ENCODE measurements around the gene ATMIN.

Gene ATMIN

DNA sequence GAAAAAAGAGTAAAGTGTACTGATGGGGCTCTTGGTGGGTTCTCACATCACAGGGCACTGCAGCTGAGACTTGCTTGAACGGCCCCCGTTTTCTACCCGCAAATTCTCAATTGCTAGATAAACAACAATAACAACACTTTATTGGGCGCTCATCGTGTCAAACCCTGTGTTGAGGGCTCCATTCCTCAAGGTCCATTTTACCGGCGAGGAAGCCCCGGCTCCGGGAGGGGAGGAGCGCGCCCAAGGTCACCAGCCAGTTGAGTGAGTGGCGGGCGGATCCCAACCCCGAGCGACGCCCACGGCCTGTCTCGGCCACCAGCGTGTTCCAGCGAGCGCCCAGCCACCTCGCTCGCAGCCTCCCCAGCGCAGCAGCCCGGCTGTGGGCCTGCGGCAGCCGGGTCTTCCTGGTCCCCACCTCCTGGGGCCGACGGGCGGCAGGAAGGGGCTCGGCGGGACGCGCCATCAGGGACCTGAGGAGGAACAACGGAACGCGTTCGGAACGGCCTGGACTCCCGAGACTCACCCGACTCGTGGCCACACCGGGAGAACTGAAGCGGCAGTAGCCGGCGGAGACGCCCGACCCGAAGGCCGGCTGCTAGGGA, 29.3 kb upstream of the ATMIN start:
- no peaks in the 10 kb centered on the region for H3K27me3 ChIP-seq (ENCODE audit: insufficient read depth, low read length)
- peaks cover 90% of the 10 kb centered on the region for H3K79me2 ChIP-seq (ENCODE audit: control insufficient read depth, insufficient read depth, low read length, unreplicated experiment)
- H3K4me1 ChIP-seq (ENCODE audit: control insufficient read depth, insufficient read depth, low read length, unreplicated experiment): peaks cover 26% of the 10 kb centered on the region
- peak overlapping the region; percentile 88 for H3K27ac ChIP-seq (ENCODE audit: low read depth, low read length)
- peaks cover 10% of the 10 kb centered on the region; the same call in 1 of the 2 replicates for H3K36me3 ChIP-seq (ENCODE audit: insufficient read depth, low read length)
- peak overlapping the region; percentile 91 for H3K4me3 ChIP-seq (ENCODE audit: low read depth, low read length)
- peak overlapping the region; percentile 40 for H2AFZ ChIP-seq (ENCODE audit: low read length, unreplicated experiment)

DNA sequence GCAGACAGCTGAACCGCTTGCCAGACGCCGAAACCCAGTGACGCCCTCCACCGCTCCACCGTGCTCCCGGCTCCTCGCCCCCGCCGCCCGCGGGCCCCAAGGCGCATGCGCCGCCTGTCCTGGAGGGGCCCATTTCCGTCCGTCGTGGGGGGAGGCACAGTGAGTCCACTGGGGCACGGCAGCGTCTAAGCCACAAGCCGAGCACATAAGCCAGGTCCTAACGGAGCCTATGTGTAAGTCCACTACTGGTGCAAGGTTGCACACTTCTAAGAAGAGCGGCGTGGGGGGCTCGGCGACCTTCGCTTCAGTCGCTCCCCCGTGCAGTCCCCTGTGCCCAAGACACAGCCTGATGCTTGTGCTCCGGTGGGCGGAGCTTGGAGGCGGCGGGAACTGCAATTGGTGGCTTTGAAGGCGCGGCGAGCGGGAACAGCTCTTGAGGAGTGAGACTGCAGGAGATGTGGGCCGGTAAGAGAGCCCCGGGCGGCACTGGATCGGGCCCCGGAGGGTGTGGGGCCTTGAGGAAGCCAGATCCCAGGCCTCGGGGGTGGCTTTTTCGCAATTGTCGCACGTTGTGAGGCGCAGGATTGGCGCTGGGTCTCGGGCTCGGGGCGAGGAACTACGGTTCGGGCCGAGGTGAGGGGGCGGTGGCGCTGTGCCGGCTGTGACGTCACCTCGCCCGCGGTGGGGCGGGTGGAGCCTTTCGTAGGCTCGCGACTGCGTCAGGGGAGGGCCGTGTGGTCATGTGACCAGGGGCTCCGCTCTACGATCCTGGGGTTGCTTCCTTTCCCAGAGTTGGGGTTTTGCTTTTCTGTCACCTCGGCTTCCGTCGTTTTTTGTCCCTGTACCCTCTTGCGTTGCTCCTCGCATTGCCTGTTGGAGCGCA, 28.6 kb upstream of the ATMIN start, which contains the start of the genes CENPN and CMC2:
TSS of gene CENPN (plus strand) at position 402 of the 883 bp plus-strand sequence. CDS start 4,726 bp downstream, outside the sequence.
TSS of gene CMC2 (minus strand) at position 73 of the 883 bp plus-strand sequence. CDS start 9,491 bp downstream, outside the sequence.
- peaks cover 89% of the 10 kb centered on the region for H3K79me2 ChIP-seq (ENCODE audit: control insufficient read depth, insufficient read depth, low read length, unreplicated experiment)
- H3K36me3 ChIP-seq (ENCODE audit: insufficient read depth, low read length): peaks cover 13% of the 10 kb centered on the region; the same call in 1 of the 2 replicates
- H3K4me1 ChIP-seq (ENCODE audit: control insufficient read depth, insufficient read depth, low read length, unreplicated experiment): peaks cover 26% of the 10 kb centered on the region
- peak within 1 kb of the TSS; percentile 91 for H3K4me3 ChIP-seq (ENCODE audit: low read depth, low read length)
- H2AFZ ChIP-seq (ENCODE audit: low read length, unreplicated experiment): peak within 1 kb of the TSS; percentile 79
- H3K27ac ChIP-seq (ENCODE audit: low read depth, low read length): peak within 1 kb of the TSS; percentile 88
- H3K27me3 ChIP-seq (ENCODE audit: insufficient read depth, low read length): no peaks in the 10 kb centered on the region

DNA sequence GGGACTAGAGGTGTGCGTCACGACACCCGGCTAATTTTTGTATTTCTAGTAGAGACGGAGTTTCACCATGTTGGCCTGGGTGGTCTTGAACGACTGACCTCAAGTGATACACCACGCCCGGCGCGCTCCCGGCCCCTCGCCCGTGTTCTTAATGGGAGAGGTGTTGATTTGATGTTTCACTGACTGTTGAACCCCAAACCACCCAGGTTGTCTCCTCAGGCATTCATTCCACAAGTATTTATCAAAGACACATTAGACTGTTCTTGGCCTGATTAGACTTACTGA, 27.2 kb upstream of the ATMIN start:
- H3K4me1 ChIP-seq (ENCODE audit: control insufficient read depth, insufficient read depth, low read length, unreplicated experiment): peaks cover 19% of the 10 kb centered on the region
- peaks cover 78% of the 10 kb centered on the region for H3K79me2 ChIP-seq (ENCODE audit: control insufficient read depth, insufficient read depth, low read length, unreplicated experiment)
- H3K27ac ChIP-seq (ENCODE audit: low read depth, low read length): peak overlapping the region; percentile 88; the same call in 1 of the 2 replicates
- peaks cover 18% of the 10 kb centered on the region; the same call in 1 of the 2 replicates for H3K36me3 ChIP-seq (ENCODE audit: insufficient read depth, low read length)
- H2AFZ ChIP-seq (ENCODE audit: low read length, unreplicated experiment): peak overlapping the region; percentile 79
- peak overlapping the region; percentile 91 for H3K4me3 ChIP-seq (ENCODE audit: low read depth, low read length)
- H3K27me3 ChIP-seq (ENCODE audit: insufficient read depth, low read length): no peaks in the 10 kb centered on the region

DNA sequence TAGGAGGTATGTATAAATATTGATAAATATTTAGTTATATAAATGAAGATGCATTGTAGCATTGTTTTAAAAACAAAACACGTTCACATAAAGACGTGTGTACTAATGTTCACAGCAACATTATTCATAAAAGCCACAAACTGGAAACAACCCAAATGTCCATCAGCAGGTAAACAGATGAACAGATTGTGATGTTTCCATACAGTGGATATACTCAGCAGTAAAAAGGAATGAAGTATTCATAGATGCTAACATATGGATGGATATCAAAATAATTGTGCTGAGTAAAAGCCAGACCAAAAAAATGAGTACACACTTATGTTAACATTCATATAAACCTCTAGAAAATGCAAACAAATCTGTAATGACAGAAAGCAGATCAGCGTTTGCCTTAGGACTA, 22.7 kb upstream of the ATMIN start:
- peaks cover 43% of the 10 kb centered on the region for H3K79me2 ChIP-seq (ENCODE audit: control insufficient read depth, insufficient read depth, low read length, unreplicated experiment)
- H3K4me1 ChIP-seq (ENCODE audit: control insufficient read depth, insufficient read depth, low read length, unreplicated experiment): peaks cover 7% of the 10 kb centered on the region
- no peak overlapping the region for H2AFZ ChIP-seq (ENCODE audit: low read length, unreplicated experiment)
- H3K27me3 ChIP-seq (ENCODE audit: insufficient read depth, low read length): no peaks in the 10 kb centered on the region
- H3K27ac ChIP-seq (ENCODE audit: low read depth, low read length): no peak overlapping the region
- no peak overlapping the region for H3K4me3 ChIP-seq (ENCODE audit: low read depth, low read length)
- H3K36me3 ChIP-seq (ENCODE audit: insufficient read depth, low read length): peaks cover 32% of the 10 kb centered on the region; the same call in 1 of the 2 replicates

DNA sequence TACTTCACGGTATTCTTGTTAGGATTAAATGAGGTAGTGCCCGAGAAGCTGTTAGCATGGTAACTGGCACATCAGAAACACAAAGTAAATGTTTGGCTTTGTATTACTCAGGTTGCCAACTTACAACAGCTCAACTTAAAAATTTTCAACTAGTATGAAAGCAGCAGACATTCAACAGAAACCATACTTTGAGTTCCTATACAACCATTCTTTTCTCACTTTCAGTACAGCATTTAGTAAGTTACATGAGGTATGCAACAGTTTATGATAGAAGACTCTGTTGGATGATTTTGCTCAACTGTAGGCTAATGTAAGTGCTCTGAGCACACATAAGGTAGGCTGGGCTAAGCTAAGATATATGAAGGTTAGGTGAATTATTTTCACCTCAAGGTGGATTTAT, 21.0 kb upstream of the ATMIN start:
- Histone ChIP-seq H3K36me3 (ENCODE audit: insufficient read depth, low read length) (peaks cover 37% of the 10 kb centered on the region; the same call in 1 of the 2 replicates), H3K27ac (ENCODE audit: low read depth, low read length) (no peak overlapping the region), H3K4me3 (ENCODE audit: low read depth, low read length) (no peak overlapping the region), H3K4me1 (ENCODE audit: control insufficient read depth, insufficient read depth, low read length, unreplicated experiment) (no peaks in the 10 kb centered on the region), H2AFZ (ENCODE audit: low read length, unreplicated experiment) (no peak overlapping the region), H3K27me3 (ENCODE audit: insufficient read depth, low read length) (no peaks in the 10 kb centered on the region), H3K79me2 (ENCODE audit: control insufficient read depth, insufficient read depth, low read length, unreplicated experiment) (peaks cover 26% of the 10 kb centered on the region)

DNA sequence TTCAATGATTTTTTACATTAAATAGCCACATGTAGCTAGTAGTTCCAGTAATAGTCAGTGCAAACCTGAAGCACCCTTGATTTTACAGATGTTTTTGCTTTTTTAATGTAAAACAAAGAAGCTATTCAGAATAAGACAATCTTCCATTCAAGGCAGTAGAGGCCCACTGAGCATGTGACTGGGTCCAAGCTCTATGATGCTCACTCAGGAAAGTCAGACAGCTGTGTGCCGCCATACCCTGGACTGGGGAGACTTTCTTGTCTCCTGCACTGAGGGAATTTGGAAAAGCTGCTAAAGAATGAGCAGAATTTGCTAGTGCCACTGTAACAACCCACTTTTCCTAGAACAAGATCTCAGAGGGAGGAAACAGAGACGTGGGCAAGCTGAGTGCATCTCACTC, 17.1 kb upstream of the ATMIN start:
- H3K27ac ChIP-seq (ENCODE audit: low read depth, low read length): no peak overlapping the region
- H3K79me2 ChIP-seq (ENCODE audit: control insufficient read depth, insufficient read depth, low read length, unreplicated experiment): no peaks in the 10 kb centered on the region
- H2AFZ ChIP-seq (ENCODE audit: low read length, unreplicated experiment): no peak overlapping the region
- no peaks in the 10 kb centered on the region for H3K4me1 ChIP-seq (ENCODE audit: control insufficient read depth, insufficient read depth, low read length, unreplicated experiment)
- peaks cover 38% of the 10 kb centered on the region; the same call in 1 of the 2 replicates for H3K36me3 ChIP-seq (ENCODE audit: insufficient read depth, low read length)
- H3K27me3 ChIP-seq (ENCODE audit: insufficient read depth, low read length): no peaks in the 10 kb centered on the region
- H3K4me3 ChIP-seq (ENCODE audit: low read depth, low read length): no peak overlapping the region

DNA sequence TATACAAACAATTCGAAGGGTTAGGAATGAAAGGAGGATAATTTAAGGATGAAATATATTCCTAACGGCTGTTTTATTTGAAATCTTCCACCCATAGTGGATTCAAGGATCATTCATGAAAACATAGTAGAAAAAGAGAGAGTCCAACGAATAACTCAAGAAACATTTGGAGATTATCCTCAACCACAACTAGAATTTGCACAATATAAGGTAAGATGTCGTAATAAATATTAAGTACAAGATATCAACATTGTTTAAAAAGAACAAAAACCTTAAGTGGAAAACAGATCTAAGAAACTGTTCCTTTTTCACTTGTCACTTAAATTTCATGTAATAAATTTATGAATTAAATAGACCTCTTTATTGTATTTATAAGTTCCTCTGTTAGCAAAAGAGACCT, 9.2 kb upstream of the ATMIN start:
- H2AFZ ChIP-seq (ENCODE audit: low read length, unreplicated experiment): no peak overlapping the region
- H3K36me3 ChIP-seq (ENCODE audit: insufficient read depth, low read length): peaks cover 9% of the 10 kb centered on the region
- H3K4me1 ChIP-seq (ENCODE audit: control insufficient read depth, insufficient read depth, low read length, unreplicated experiment): no peaks in the 10 kb centered on the region
- no peaks in the 10 kb centered on the region for H3K27me3 ChIP-seq (ENCODE audit: insufficient read depth, low read length)
- no peak overlapping the region for H3K27ac ChIP-seq (ENCODE audit: low read depth, low read length)
- H3K4me3 ChIP-seq (ENCODE audit: low read depth, low read length): no peak overlapping the region
- H3K79me2 ChIP-seq (ENCODE audit: control insufficient read depth, insufficient read depth, low read length, unreplicated experiment): no peaks in the 10 kb centered on the region

DNA sequence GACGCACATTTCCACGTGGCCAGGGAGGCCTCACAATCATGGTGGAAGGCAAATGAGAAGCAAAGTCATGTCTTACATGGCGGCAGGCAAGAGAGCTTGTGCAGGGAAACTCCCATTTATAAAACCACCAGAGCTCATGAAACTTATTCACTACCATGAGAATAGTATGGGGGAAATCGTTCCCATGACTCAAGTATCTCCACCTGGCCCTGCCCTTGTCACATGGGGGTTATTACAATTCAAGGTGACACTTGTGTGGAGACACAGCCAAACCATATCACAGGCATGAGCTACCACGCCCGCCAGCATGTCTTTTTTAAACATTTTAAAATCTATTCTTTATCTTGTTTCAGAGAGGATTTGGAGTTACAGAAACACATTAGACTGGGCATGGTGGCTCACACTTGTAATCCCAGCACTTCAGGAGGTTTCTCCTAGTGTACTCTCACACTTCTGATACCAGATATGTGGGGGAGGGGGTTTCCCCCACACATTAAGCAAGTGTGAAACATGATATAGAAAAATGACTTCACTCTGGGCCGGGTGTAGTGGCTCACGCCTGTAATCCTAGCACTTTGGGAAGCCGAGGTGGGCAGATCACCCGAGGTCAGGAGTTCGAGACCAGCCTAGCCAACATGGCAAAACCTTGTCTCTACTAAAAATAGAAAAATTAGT, 5.6 kb upstream of the ATMIN start:
- H2AFZ ChIP-seq (ENCODE audit: low read length, unreplicated experiment): no peak overlapping the region
- no peaks in the 10 kb centered on the region for H3K27me3 ChIP-seq (ENCODE audit: insufficient read depth, low read length)
- H3K79me2 ChIP-seq (ENCODE audit: control insufficient read depth, insufficient read depth, low read length, unreplicated experiment): no peaks in the 10 kb centered on the region
- no peaks in the 10 kb centered on the region for H3K4me1 ChIP-seq (ENCODE audit: control insufficient read depth, insufficient read depth, low read length, unreplicated experiment)
- no peak overlapping the region for H3K4me3 ChIP-seq (ENCODE audit: low read depth, low read length)
- H3K27ac ChIP-seq (ENCODE audit: low read depth, low read length): no peak overlapping the region
- peaks cover 3% of the 10 kb centered on the region for H3K36me3 ChIP-seq (ENCODE audit: insufficient read depth, low read length)

DNA sequence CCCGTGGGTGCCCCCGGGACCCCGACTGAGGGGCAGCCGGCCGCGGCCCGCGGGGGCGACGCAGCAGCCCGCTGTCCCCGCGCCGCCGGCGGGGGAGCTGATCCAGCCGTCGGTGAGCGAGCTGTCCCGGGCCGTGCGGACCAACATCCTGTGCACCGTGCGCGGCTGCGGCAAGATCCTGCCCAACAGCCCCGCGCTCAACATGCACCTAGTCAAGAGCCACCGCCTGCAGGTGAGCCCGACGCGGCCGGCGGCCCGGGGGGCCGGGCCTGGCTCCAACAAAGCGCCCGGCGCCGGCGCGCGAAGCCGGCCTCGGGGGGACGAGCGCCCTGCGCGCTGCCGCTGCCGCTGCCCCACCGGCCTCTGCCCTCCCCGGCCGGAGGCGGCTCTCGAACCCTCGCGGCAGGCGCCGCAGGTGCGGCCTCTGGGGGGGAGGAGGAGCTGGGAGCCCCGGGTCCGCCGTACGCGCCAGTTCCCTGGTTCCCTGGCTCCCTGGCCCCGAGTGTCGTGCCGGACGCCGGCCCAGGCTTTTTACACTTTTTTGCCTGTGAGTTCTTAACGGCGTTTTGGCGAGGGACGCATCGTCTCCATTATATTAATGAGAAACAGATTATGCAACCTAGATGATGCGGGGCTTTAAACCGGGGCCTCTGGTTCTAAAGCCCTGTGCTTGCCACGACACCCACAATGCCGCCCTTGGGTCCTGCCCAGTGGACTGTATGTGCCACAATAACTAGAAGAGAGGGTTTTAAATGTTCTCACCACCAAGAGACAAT, 521 bp downstream of the ATMIN start:
- peak overlapping the region; percentile 85 for H3K4me3 ChIP-seq (ENCODE audit: low read depth, low read length)
- H3K27me3 ChIP-seq (ENCODE audit: insufficient read depth, low read length): no peaks in the 10 kb centered on the region
- peak overlapping the region; percentile 88 for H2AFZ ChIP-seq (ENCODE audit: low read length, unreplicated experiment)
- H3K4me1 ChIP-seq (ENCODE audit: control insufficient read depth, insufficient read depth, low read length, unreplicated experiment): peaks cover 9% of the 10 kb centered on the region
- H3K36me3 ChIP-seq (ENCODE audit: insufficient read depth, low read length): no peaks in the 10 kb centered on the region
- no peak overlapping the region for H3K27ac ChIP-seq (ENCODE audit: low read depth, low read length)
- H3K79me2 ChIP-seq (ENCODE audit: control insufficient read depth, insufficient read depth, low read length, unreplicated experiment): peaks cover 38% of the 10 kb centered on the region

DNA sequence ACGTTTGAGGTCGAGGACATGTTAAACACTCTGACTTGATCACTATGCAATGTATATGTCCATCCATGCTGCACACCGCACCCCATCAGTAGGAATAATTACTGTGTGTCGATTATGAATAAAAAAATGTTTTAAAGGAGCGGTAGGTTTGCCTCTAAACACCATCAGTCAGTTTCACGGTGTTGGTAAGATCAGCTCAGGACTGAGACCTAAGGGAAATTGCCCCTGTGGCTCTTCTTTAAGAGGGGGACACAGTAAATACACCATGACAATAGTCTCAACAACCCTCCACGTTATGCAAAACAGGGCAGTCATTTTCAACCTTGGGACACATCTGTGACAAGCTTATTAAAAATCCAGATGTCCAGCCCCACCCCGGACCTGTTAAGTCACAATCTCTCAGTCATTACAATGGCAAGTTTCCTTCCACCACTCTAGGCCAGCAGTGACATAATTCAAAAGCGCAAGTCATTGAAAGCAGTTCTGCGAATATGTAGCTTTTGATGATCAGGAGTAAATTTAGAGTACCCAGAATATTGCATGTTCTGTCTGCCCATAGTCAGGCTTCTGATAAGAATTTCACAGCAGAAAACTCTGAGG, 1.2 kb downstream of the ATMIN start:
- Histone ChIP-seq H3K27me3 (ENCODE audit: insufficient read depth, low read length) (no peaks in the 10 kb centered on the region), H3K36me3 (ENCODE audit: insufficient read depth, low read length) (no peaks in the 10 kb centered on the region), H3K4me1 (ENCODE audit: control insufficient read depth, insufficient read depth, low read length, unreplicated experiment) (peaks cover 9% of the 10 kb centered on the region), H3K4me3 (ENCODE audit: low read depth, low read length) (peak overlapping the region; percentile 85), H2AFZ (ENCODE audit: low read length, unreplicated experiment) (peak overlapping the region; percentile 88), H3K79me2 (ENCODE audit: control insufficient read depth, insufficient read depth, low read length, unreplicated experiment) (peaks cover 38% of the 10 kb centered on the region), H3K27ac (ENCODE audit: low read depth, low read length) (no peak overlapping the region)
